NCI-H1105 (cell line): Measurements from ENCODE around the gene PURA.
A peak's percentile ranks its signal among the peaks of the same experiment; 100 is the strongest.

Source experiments
- DNase-seq: peaks from one replicate; lab custom pipeline; 2025; lab: John Stamatoyannopoulos, UW

Gene PURA

GRCh38 chr5:140159014-140159927, 45.4 kb downstream of the PURA start:
- DNase-seq = no peak

- DNase-seq = no peak
Observed at GRCh38 chr5:140162275-140162674, 48.4 kb downstream of the PURA start.

- no peak for DNase-seq
Observed at GRCh38 chr5:140162781-140163180, 48.9 kb downstream of the PURA start.

- DNase-seq = no peak
Observed at GRCh38 chr5:140165101-140165922, 51.4 kb downstream of the PURA start.

DNA sequence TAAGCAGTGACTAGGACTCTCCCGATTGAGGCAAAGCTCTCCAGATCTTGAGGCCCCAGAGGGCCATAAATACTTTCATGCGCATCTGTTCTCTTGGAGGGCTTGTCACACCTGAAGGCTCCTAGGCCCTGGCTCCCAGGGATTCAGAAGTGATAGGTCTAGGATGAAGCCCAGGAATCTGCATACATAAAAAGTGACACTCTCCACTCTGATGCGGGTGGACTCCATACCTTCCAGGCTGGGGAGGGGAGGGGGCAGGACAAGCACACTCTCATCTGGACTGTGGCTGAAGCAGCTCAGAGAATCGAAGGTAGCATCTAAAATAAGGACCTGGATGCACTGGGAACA, 52.0 kb downstream of the PURA start:
- no peak for DNase-seq

GRCh38 chr5:140166911-140167310, 53.0 kb downstream of the PURA start:
- DNase-seq = no peak

DNA sequence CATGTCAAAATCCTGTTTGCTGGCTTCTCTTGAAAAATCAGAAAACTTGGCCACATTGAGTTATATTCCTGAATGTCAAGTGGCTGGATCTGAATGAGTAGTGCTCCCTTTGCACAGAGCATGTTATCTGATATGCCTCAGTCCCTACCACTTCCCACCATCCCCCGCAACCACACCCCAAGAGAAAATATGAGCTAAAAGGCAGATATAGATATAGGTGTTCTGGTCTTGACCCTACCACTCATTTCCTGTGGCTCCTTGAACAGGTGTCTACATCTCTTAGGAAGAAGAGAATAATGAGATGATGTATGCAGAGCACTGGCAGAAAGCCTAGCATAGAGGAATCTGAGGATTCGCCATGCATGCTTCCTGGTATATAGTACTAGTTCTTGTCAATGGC, 54.5 kb downstream of the PURA start:
- no peak for DNase-seq

- no peak for DNase-seq
Observed at GRCh38 chr5:140169410-140169809, 55.5 kb downstream of the PURA start.

DNA sequence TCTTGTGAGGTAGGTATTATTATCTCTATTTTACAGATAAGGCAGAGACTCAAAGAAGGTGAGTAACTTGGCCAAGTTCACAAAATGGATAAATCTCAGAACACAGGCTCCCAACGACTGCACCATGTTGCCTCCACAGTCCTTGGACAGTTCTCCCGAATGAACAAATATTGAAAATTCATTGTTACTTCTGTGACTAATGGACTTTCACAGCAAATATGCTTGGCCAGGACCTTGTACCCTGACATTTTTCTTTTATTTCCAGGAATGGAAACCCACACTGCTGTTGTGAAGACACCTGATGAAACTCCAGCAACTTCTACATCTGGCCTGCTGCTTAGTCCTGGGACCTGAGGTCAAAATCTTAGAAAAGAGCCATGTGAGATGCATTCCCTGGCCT, 58.6 kb downstream of the PURA start:
- DNase-seq = no peak

DNA sequence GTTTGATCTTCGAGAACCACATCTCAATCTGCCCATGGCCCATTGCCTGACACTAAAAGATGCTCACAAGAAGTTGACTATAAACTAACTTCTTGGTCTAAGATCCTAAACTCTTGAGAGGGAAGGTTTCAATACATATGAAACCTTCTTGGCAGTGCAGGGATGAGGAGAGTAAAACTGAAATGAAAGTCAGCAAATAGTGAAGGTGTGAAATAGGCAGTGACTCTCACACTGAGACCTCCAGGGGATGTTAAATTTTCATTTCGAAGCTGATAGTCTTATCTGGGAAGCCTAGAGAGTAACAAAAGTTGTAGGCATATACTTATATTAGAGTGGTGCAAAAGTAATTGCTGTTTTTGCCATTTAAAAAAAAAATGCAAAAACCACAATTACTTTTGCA, 60.1 kb downstream of the PURA start:
- DNase-seq = no peak

- peak; percentile 88 for DNase-seq
Observed at GRCh38 chr5:140174465-140175366, 60.8 kb downstream of the PURA start, which contains the start of gene CYSTM1. CYSTM1 (plus strand) TSS chr5:140175188; CDS start chr5:140194466, 19,278 bp downstream.
